ENCODE results near the gene GNB4. TPM values are rescaled to one million over a fixed set of nuclear protein-coding genes. Genes with fewer than 3 reads are reported as not detected.

Gene GNB4
- polyA plus RNA-seq, 1 of the 3 experiments (the other 2 are of a cell fraction) = 8.7 TPM

DNA sequence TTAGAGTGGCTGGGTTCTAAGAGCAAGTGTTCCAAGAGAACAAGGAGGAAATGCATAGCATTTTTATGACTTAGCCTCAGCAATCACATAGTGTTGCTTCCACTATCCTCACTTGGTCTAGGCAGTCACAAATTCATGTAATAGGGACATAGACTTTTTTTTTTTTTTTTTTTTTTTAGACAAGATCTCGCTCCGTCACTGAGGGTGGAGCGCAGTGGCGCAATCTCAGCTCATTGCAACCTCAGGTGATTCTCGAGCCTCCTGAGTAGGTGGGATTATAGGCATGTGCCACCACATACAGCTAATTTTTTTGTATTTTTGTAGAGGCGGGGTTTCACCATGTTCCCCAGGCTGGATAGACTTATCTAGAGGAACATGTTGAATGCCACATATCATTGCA is 4.7 kb upstream of the GNB4 start:
- Histone ChIP-seq H3K36me3 (replicated peaks in 1 of 2; ENCODE audit: control insufficient read depth in 1 of 2, insufficient read depth in 2 of 2, low read length in 1 of 2) (no peaks in the 10 kb centered on the region), H3K27me3 (ENCODE audit: insufficient read depth) (no peaks in the 10 kb centered on the region; the same call in 1 of the 2 replicates), H3K27ac (ENCODE audit: low read depth in 2 of 2, low read length in 1 of 2) (no peak overlapping the region), H3K4me3 (ENCODE audit: low read depth in 2 of 2, low read length in 1 of 2) (no peak overlapping the region), H2AFZ (ENCODE audit: low read depth) (no peak overlapping the region), H3K9me3 (no peaks in the 10 kb centered on the region), H3K9ac (no peak overlapping the region), H4K20me1 (ENCODE audit: insufficient read depth) (no peaks in the 10 kb centered on the region), H3K4me2 (no peak overlapping the region), H3F3A (replicated peaks; ENCODE audit: insufficient read depth) (peaks cover 4% of the 10 kb centered on the region), H3K9me2 (no peaks in the 10 kb centered on the region), H3K79me2 (ENCODE audit: insufficient read depth) (no peaks in the 10 kb centered on the region), H3K4me1 (ENCODE audit: control insufficient read depth in 1 of 2, insufficient read depth in 2 of 2, low read depth in 1 of 2, low read length in 1 of 2) (peaks cover 0 to 5% of the 10 kb centered on the region in 2 experiments; a peak in 2 of 4 replicates)
- CTCF ChIA-PET = no interaction called here
- DNase-seq = no peak
- 88% methylated on average over 6 of the region's 6 CpGs for WGBS (ENCODE audit: low lambda C conversion rate)
- no peak for TF ChIP-seq CHD2 (IDR thresholded peaks at IDR 0.05; ENCODE audit: low read length, partially characterized antibody)
- no peak for TF ChIP-seq SMC3 (IDR thresholded peaks at IDR 0.05; ENCODE audit: low read depth, low read length)
- POLR2A ChIA-PET = no interaction called here

DNA sequence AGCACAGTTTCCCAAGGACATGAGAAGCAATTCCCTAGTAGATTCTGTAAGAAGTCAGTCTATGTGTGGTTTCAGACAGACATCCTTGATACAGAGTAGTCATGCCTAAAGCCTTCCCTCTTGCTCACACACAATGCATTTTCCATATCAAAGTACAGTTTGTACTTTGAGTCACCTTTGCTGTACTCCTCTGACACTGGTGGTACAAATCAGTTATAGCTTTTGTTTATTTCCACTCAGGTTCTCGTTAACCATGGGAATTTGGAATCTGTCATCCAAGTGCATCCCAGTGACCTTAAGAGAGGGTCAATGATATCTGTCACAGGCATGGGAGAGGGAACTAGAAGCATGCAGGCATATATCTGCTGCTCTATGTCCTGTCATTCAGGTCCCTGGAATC is 3.6 kb upstream of the GNB4 start:
- peaks cover 0 to 5% of the 10 kb centered on the region in 2 experiments; a peak in 2 of 4 replicates for H3K4me1 ChIP-seq (ENCODE audit: control insufficient read depth in 1 of 2, insufficient read depth in 2 of 2, low read depth in 1 of 2, low read length in 1 of 2)
- peaks cover 4% of the 10 kb centered on the region for H3F3A ChIP-seq (replicated peaks; ENCODE audit: insufficient read depth)
- no peaks in the 10 kb centered on the region for H3K36me3 ChIP-seq (replicated peaks in 1 of 2; ENCODE audit: control insufficient read depth in 1 of 2, insufficient read depth in 2 of 2, low read length in 1 of 2)
- DNase-seq = no peak
- 100% methylated on average over 1 of the region's 1 CpG for WGBS (ENCODE audit: low lambda C conversion rate)
- no peak overlapping the region for H3K27ac ChIP-seq (ENCODE audit: low read depth in 2 of 2, low read length in 1 of 2)
- POLR2A ChIA-PET = no interaction called here
- peaks cover 10% of the 10 kb centered on the region for H3K79me2 ChIP-seq (ENCODE audit: insufficient read depth)
- H2AFZ ChIP-seq (ENCODE audit: low read depth) = no peak overlapping the region
- H4K20me1 ChIP-seq (ENCODE audit: insufficient read depth) = no peaks in the 10 kb centered on the region
- no peak overlapping the region for H3K4me2 ChIP-seq
- H3K27me3 ChIP-seq (ENCODE audit: insufficient read depth) = no peaks in the 10 kb centered on the region; the same call in 1 of the 2 replicates
- no peak overlapping the region for H3K4me3 ChIP-seq (ENCODE audit: low read depth in 2 of 2, low read length in 1 of 2)
- TF ChIP-seq RXRA (IDR thresholded peaks at IDR 0.05; ENCODE audit: borderline replicate concordance, low read depth) = no peak
- no peak for TF ChIP-seq POLR2AphosphoS5 (IDR thresholded peaks at IDR 0.05; ENCODE audit: low read depth, low read length)
- TF ChIP-seq, protein P1, sequence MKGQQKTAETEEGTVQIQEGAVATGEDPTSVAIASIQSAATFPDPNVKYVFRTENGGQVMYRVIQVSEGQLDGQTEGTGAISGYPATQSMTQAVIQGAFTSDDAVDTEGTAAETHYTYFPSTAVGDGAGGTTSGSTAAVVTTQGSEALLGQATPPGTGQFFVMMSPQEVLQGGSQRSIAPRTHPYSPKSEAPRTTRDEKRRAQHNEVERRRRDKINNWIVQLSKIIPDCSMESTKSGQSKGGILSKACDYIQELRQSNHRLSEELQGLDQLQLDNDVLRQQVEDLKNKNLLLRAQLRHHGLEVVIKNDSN (IDR thresholded peaks at IDR 0.05; ENCODE audit: borderline replicate concordance, low read depth) = no peak
- TF ChIP-seq FOSL2 (IDR thresholded peaks at IDR 0.05; ENCODE audit: borderline replicate concordance, low read depth) = no peak
- no peaks in the 10 kb centered on the region for H3K9me2 ChIP-seq
- no peak overlapping the region for H3K9ac ChIP-seq
- CTCF ChIA-PET = interaction anchor here (1.6 kb wide), 1 partner anchor 104 kb away, joined by 3 read pairs; no protein-coding TSS in a partner anchor
- H3K9me3 ChIP-seq = no peaks in the 10 kb centered on the region

DNA sequence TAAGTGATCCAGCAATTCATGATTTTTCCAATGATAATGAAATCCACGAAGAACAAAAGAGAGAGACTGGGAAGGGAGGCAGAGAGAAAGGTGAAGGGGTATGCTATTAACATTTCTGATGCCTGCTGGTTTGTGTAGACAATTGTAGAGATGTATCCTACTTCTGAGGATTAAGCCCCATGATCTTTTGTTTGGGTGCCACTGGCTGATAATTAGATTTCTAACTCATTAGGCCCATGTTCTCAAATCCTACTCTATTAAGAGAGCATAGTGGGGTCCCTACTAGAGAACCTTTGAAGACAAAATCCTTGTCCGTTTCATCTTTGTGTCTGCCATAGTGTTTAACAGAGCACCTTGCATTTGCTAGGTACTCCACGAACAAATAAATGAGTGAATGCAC is 2.7 kb upstream of the GNB4 start:
- Histone ChIP-seq H3K9ac (no peak overlapping the region), H3K27me3 (ENCODE audit: insufficient read depth) (no peaks in the 10 kb centered on the region), H2AFZ (ENCODE audit: low read depth) (no peak overlapping the region), H4K20me1 (ENCODE audit: insufficient read depth) (no peaks in the 10 kb centered on the region), H3K79me2 (ENCODE audit: insufficient read depth) (peaks cover 19% of the 10 kb centered on the region), H3K27ac (ENCODE audit: low read depth in 2 of 2, low read length in 1 of 2) (no peak overlapping the region), H3K4me2 (no peak overlapping the region), H3K9me3 (no peaks in the 10 kb centered on the region), H3F3A (replicated peaks; ENCODE audit: insufficient read depth) (peaks cover 4% of the 10 kb centered on the region), H3K36me3 (replicated peaks in 1 of 2; ENCODE audit: control insufficient read depth in 1 of 2, insufficient read depth in 2 of 2, low read length in 1 of 2) (no peaks in the 10 kb centered on the region), H3K4me3 (ENCODE audit: low read depth in 2 of 2, low read length in 1 of 2) (no peak overlapping the region), H3K4me1 (ENCODE audit: control insufficient read depth in 1 of 2, insufficient read depth in 2 of 2, low read depth in 1 of 2, low read length in 1 of 2) (peaks cover 5 to 8% of the 10 kb centered on the region in 2 experiments; a peak in 2 of 4 replicates), H3K9me2 (no peaks in the 10 kb centered on the region)
- TF ChIP-seq EZH2phosphoT487 (IDR thresholded peaks at IDR 0.05; ENCODE audit: borderline replicate concordance, low read depth) (no peak), EP300 (IDR thresholded peaks at IDR 0.05; ENCODE audit: borderline replicate concordance in 1 of 2, low read depth in 1 of 2, low read length in 1 of 2) (no peak), NRF1 (IDR thresholded peaks at IDR 0.05; ENCODE audit: low read depth, low read length) (no peak), FOSL2 (IDR thresholded peaks at IDR 0.05; ENCODE audit: borderline replicate concordance, low read depth) (no peak), MXI1 (IDR thresholded peaks at IDR 0.05; ENCODE audit: low read depth, low read length) (no peak), RAD21 (IDR thresholded peaks at IDR 0.05; ENCODE audit: low read length) (no peak), FOXM1 (IDR thresholded peaks at IDR 0.05; ENCODE audit: low read depth) (no peak), SIN3A (IDR thresholded peaks at IDR 0.05; ENCODE audit: borderline replicate concordance, low read depth, low read length) (no peak)
- TF ChIP-seq, protein P2, sequence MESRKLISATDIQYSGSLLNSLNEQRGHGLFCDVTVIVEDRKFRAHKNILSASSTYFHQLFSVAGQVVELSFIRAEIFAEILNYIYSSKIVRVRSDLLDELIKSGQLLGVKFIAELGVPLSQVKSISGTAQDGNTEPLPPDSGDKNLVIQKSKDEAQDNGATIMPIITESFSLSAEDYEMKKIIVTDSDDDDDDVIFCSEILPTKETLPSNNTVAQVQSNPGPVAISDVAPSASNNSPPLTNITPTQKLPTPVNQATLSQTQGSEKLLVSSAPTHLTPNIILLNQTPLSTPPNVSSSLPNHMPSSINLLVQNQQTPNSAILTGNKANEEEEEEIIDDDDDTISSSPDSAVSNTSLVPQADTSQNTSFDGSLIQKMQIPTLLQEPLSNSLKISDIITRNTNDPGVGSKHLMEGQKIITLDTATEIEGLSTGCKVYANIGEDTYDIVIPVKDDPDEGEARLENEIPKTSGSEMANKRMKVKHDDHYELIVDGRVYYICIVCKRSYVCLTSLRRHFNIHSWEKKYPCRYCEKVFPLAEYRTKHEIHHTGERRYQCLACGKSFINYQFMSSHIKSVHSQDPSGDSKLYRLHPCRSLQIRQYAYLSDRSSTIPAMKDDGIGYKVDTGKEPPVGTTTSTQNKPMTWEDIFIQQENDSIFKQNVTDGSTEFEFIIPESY (IDR thresholded peaks at IDR 0.05; ENCODE audit: borderline replicate concordance, low read depth) = no peak
- CTCF ChIA-PET = interaction anchor here (1.6 kb wide), 1 partner anchor 104 kb away, joined by 3 read pairs; no protein-coding TSS in a partner anchor
- POLR2A ChIA-PET = no interaction called here
- no peak for DNase-seq
- WGBS (ENCODE audit: low lambda C conversion rate) = 64% methylated on average over 3 of the region's 3 CpGs
